T-helper 22 cell (primary cell): Measurements from ENCODE around the gene IL36G.
A peak's percentile ranks its signal among the peaks of the same experiment; 100 is the strongest.
"Not testable (repeated sequence)": the region's sequence is repeated elsewhere in the genome, so short reads cannot be mapped to it uniquely, and the experiment has no call there.

Experiments used
- DNase-seq: peaks from one replicate; pipeline ENCODE4 v3.0.0-alpha.2; 2020; ENCODE audit warnings: low read depth

The IL36G gene

DNA sequence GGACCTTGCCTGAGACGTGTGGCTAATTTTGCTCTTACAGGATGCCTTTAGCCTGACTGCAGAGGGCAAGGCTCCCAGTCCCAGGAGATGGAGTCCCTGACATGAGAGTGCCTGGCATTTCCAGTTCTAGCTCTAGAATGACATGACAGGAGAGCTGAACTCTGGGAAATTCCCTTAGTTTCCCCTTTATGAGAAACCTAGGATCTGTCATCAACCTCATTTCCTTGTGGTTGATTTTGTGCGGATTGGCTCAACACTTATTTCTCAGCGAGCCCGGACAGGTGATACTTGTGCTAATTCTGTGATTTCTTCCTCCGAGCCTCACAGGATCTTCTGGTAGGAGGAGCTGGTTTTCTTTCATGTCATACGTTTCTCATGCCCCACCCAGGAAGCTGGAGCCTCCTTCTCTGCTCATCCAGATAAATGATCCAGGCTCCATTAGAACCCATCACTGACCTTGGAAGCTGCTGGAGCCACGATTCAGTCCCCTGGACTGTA, at the start of gene IL36G:
TSS of gene IL36G (plus strand) at position 448 of the 498 bp plus-strand sequence. CDS start 633 bp downstream, outside the sequence.
- DNase-seq: no peak

DNA sequence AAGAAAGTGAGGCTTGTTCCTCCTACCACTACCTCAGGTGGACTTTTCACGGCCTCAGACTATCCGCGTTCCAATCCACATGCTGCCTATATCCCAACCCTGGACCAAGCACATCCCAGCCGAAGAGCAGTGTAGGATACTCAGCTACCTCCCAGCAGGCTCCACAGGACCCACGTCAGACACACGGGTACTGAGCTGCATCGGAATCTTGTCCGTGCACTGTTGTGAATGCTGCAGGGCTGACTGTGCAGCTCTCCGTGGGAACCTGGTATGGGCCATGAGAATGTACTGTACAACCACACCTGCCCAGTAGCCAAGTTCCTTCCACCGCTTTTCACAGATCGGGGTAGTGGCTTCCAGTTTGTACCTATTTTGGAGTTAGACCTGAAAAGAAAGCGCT, 44.5 kb upstream of the IL36G start:
- DNase-seq: no peak

DNA sequence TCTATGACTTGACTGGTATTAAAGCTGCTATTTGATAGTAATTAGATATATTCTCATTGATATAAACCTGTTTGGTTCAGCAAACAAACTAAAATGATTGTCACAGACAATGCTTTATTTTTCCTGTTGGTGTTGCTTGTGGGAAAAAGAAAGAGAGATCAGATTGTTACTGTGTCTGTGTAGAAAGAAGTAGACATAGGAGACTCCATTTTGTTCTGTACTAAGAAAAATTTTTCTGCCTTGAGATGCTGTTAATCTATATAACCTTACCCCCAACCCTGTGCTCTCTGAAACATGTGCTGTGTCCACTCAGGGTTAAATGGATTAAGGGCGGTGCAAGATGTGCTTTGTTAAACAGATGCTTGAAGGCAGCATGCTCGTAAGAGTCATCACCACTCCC, 43.7 kb upstream of the IL36G start:
- not testable (repeated sequence) for DNase-seq

DNA sequence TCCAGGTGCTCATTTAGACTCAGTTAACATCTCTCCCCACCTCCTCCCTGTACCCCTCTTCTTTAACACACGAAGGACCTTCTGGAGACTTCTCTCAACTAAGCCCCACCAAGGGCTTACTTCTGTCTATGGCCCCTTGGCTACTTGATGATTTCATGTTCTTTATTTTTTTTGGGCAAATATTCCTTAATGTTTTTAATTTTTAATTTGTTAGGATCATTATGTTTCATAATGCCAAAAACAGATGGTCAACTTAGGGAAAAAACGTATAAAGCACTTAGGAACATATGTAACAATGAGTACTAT, 40.9 kb upstream of the IL36G start:
- no peak for DNase-seq

DNA sequence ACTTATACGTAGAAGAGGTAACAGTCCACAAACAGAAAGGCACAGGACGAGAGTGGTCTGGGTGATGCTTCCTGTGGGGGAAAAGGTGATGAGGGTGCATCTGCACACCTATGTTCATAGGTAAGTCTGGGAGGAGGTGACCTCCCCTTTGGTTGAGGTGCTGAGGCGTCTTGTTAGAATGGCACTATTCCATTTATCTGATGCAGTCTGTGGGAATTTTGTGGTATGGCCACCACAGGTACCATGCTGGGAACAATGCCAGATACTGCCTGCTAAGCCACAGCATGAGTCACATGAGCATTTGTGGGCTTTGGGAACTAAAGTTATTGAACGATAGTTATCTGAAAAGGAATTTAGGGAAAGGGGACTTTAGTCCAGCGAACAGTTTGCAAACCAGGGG, 38.9 kb upstream of the IL36G start:
- DNase-seq: no peak

DNA sequence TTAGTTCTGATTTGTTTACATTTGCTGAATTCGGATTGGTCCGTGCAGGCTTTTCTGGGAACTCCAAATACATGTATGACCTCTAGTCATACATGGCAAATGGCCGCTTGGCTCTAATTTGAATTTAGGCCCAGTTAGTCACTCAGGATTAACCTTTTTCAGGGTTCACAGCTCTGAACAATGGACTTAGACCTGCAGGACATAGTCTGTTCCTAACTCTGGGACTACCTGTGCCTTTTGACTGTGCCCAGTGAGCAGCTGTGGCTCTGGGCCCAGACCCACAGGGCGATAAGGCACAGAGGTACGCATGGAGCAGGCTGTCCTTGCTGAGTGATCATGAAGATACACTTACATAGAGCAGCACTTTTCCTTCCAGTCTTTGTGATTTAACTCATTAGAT, 38.4 kb upstream of the IL36G start:
- DNase-seq: no peak

DNA sequence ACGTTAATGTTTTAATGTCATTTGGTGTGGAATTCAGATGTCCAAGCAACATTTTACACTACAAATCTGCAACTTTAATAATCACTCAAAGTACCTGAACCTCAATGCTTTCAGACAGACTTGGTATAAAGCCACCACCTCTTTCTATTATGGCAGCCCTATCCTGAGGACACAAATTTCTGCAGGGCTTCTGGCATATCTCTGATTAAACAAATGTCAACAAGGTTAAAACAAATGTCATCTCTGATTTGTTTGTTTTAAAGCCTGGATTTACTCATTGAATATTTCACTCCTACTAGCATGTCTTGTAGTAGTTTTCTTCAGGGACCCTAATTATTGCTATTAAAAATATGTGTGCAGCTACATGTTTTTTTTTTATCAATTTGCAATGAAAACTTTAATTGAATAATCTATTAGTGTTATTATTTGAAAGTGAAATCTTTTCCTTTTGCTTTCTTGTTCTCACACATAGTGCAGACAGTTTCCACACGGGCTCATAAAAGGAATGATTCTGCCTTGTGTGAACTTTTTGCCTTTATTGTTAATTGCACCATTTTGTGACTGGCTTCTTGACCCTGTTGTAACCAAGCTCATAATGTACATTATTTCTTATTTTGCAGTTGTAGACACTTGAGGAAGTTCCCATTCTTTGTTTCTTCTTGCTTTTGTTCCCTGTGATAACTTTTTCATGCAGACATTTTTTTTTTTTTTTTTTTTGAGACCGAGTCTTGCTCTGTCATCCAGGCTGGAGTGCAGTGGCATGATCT, 36.8 kb upstream of the IL36G start:
- DNase-seq: no peak

DNA sequence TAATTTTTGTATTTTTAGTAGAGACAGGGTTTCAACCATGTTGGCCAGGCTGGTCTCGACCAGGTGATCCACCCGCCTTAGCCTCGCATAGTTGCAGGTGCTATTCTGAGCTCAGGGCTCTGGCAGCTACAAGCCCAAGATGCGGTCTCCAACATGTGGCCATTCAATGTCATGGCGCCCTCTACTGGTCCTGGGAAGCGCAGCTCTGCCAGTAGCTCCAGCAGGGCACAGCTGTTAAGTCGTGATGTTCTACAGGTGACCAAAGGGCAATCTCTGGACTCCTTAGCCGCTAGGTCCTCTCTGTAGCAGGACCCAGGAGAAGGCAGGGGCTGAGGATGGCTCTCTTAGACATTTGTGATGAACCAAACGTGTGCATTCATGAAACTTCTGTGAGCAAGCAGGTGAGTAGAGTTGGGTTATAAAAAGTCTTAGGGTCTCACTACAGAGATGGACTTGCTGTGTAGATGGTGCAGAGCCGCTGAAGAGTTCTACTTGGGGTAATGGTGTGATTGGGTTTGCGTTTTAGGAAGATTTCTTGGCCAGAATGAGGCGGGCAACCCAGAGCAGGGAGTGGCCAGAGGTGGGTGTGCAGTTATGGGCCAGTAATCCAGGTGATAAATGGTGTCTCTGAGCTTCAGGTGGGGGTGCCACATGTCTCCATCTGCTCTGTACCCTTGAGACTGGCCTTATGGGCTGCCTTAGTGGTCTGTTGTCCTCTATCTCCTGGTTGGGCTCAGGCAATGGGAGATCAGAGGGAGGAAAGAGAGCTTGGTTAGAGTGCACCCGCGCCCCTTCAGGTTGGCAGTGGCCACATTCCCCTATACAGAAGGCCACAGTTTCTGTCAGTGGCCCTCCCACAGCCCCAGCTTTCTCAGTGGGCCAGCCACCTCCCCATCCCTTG, 35.8 kb upstream of the IL36G start:
- DNase-seq: peak; percentile 2

DNA sequence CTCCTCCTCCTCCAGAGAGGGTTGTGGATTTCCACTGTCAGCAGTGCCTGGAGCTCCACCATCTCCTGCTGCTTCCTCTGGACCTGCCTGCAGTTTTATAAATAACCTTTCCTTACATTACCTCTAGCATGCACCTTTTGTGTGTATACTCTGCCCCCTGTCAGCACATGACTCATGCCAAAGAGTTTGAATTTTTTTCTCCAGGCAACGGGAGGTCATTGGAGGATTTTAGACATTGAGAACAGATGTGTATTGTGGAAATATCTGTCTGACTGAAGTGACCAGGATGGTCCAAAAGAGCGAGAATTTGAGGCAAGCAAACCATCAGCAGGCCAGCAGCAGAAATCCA, 35.2 kb upstream of the IL36G start:
- DNase-seq: no peak

DNA sequence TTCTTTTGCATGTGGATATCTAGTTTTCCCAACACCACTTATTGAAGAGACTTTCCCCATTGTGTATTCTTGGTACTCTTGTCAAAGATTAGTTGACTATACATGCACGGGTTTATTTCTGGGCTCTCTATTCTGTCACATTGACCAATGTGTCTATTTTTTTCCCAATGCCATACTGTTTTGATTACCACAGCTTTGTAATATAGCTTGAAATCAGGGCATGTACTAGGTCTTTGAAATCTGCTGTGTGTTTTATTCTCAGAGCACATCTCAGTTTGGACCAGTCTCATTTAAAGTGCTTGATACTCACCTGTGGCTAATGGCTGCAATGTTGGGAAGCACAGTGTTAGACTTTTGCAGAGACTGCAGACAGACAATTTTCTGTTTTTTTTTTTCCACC, 32.8 kb upstream of the IL36G start:
- DNase-seq: no peak

DNA sequence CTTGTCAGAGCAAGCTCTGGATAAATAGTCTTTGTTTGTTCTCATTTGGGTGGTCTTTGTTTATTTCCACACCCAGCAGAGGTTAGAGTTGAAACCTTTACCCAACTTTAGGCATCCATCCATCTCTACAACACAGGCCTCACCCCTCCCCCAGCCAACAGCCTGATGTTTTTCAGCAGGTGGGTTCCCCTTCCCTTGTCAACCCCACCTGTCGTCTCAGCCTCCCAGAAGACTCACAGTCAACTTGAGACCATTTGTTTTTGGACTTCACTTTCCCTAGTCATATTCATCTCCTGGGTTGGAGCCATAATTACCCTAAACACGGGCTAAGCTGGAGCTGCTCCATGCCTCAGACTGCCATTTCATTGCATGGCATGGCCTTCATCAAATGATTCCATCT, 31.7 kb upstream of the IL36G start:
- DNase-seq: no peak

DNA sequence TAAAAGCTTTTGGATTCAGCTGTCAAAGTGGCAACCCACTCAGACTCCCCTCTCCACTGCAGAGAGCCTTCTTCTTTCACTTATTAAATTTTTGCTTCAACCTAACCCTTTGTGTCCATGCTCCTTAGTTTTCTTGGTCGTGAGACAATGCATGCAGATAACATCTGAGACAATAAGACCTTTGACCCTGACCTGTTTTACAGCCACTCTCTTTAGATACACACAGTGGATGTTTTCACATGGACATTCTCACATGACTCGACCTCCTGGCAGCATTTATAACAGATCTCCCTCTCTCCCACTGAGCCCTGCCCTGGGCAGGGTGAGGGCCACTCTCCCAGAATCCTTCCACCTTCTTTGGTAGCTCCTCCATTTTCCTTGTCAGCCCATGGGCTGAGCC, 30.4 kb upstream of the IL36G start:
- DNase-seq: no peak

DNA sequence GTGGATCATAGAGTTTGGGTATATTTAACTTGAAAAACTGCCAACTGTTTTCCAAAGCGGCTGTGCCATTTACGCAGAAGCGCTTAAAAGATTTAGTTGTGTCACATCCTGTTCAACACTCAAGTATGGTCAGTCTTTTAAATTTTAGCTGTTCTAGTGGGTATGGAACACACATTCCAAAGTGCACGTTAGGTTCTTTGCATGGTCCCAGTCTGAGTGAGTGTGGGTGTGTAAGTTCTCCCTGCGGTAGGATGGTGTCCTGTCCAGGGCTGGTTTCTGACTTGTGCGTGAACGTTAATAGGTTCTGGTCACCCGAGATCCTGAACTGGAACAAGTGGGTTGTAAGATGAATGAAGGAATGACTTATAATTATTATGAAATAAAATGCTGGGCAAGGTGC, 28.4 kb upstream of the IL36G start:
- no peak for DNase-seq

DNA sequence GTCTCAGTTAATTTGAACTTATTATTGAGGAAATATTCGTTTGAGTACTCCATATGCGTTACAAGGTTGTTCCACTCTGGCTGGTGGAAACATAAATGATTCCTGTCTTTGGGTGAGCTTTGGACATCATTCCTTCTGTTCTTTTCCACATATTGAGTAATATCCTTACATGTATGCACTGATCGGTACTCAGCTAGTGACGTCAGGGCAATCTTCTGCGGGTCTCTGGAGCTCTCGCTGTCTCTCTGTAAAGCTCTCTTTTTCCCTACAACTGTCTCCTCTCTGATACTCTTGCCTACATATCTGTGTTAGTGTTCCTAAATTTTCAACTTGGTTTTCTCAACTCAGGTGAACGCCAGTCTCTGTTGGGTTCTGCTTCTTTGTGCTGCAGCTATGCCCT, 23.4 kb upstream of the IL36G start:
- no peak for DNase-seq

DNA sequence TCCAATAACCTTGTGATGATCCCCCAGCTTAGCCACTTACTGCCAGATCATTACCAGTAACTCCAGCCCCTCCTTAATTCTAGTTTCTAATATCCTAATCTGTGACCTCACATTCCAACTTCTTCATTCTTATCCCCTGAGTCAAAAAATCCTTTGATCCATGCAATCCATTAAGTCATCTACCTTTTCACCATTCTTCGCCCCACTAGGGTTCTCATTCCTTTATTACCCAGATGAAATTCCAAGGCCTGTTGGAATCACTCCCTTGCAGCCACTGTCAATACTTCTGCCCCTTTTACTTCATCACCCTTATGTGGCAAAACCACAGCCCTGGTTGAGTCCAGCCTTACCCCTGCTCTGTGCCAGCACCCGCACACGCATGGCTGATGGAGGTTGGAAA, 20.3 kb upstream of the IL36G start:
- no peak for DNase-seq

DNA sequence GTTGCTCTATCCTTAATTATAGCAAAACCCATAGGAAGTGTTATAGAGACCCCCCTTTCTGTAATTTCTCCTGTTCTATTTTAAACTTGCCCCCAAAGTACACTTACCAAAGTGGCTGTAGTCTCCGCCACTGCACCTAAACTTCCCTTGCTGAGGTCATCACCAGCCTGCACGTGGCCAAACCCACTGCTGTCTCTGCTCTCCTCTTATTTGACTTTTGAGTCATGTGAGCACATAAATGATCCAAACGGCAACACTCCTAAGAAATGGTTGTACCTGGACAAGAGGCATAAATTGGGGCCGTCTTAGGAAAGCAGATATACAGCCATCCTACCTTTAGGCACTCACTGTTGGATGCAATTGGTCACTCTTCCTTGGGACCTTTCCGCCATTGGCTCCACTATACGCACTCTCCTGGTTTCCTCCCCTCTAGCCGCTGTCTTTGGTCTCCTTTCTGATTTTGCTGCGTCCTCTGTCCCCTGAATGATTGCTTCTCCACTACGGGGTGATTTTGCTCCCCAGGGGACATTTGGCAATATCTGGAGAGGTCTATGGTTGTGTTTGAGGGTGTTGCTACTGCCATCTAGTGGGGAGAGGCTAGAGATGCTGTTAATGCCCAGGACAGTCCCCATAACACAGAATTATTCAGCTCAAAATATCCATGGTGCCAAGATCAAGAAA, 19.2 kb upstream of the IL36G start:
- peak; percentile 1 for DNase-seq

DNA sequence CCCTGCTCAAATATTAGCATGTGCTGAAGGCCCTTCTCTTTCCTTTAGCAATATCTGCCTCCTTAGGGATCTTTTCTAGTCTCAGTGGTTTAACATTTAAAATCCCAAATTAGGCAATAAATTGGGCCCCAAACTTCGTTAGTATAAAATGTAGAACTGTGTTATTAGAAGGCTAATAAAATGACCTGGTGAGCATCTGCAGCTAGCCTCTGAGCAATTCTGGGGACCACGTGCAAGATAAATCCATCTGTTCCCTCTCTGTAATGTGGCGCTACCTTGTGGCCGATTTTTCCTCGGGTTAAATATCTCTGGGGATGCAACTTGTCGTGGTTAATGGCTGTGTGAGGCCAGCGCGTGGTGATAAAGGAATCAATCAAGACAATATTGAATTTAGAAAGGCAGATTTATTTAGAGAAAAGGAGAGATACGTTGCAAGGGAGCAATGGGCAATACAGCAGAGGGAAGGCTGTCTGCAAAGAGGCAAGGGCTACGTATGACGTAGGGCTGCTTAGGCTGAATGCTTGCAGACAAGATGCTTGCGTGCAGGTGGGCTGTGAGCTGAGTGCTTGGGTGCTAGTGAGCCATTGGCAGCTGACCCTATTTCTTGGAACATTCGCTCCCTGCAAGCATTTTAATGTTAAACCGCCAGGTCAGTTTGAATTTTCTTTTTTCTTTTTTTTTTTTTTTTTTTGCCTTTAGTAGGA, 18.5 kb upstream of the IL36G start:
- DNase-seq: no peak

DNA sequence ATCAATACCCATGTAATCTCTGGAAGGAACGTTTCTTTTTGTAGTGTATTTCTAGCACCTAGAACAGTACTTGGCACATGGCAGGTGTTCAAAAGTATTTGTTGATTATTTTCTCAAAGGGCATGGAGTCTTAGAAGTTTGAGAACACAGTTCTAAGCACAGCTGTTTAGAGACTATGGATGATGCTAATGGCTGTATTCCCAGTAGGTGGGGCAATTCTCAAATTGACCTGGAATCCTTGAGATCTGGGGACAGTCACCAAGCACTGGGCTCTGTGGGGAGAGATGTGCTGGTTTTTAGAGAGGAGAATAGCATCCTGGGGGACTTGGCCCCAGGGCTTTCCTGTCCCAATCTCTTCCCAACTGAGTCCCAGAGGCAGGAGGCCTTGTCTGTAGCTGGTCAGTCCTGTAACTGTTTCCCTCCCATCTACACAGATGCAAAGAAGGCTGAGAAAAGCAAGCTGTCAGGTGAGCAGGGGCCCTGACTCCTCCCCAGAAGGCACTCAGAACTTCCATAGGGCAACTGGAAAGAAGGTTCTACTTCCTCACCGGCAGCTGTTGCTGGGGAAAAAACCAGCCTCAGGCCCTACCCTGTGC, 17.5 kb upstream of the IL36G start:
- DNase-seq: no peak

DNA sequence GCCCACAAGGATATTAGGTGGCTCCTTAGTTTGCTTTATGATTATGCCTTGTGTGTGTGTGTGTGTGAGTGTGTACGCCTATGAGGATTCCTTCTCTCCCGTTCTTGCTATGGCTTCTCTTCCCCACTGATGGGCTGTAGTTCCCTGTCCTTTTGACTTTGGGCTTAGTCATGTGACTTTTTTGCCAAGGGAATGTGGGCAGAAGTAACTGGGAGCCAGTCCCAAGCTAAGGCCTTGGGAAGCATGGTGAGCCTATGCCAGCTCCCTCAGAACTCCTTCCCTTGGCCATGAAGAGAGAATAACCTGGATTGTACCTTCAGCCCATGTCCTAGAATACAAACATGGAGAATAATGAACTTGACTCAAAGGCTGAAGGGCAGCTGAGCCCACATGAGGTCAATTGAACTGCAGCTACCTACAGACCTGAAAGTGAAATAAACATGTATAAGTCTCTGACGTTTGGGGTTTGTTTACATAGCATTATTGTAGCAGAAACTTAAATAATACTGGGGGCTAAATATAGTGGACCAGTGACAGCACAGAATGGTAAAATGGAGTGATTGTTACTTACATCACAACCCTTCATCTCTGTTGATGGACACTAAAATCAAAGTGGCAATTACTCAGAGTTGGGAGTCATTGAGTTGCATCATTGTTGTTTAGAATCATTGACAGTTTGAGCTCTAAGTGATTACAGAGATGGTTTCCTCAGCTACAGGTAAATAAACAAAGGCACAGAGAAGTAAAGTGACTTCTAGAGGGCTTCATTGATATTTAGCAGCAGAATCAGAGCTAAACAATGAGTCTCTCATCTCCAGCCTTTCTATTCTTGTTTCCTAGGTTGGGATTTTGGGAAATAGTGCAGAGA, 15.3 kb upstream of the IL36G start:
- no peak for DNase-seq

DNA sequence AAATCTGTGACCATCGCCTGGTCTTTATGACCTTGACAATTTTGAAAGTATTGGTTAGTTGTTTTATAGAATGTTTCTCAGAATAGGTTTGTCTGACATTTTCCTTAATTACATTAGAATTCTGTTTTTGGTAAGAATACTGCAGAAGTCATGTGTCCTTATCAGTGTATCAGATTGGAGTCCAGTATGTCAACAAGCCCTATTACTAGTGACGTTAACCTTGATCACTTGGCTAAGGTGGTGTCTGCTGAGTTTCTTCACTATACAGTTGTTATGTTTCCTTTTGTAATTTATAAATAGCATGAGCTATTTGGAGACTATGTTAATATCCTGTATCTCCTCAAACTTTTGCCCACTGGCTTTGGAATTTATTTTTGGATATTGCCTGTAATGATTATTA, 10.8 kb upstream of the IL36G start:
- DNase-seq: no peak
